Forelimb muscle (tissue), 1 donor: ENCODE data around the gene SMC1A. TPM values are rescaled to one million over a fixed set of nuclear protein-coding genes. Genes with fewer than 3 reads are reported as not detected.
"Not testable (repeated sequence)": the region's sequence is repeated elsewhere in the genome, so short reads cannot be mapped to it uniquely, and the experiment has no call there.

Source experiments
- DNase-seq: peaks from one replicate; pipeline ENCODE4 v3.0.0-alpha.2; 2013; ENCODE audit warnings: low read depth
- polyA plus RNA-seq: library from polyadenylated mRNA; unstranded; fragments of 120-200 nt; gene quantifications from one replicate; pipeline ENCODE4 v1.2.1, GENCODE V29; 2013; ENCODE audit not compliant: insufficient read length

Gene SMC1A
- polyA plus RNA-seq, 1 donor: 44.5 TPM

- DNase-seq: no peak
These were observed 430 bp upstream of the SMC1A start, which contains the start of gene RIBC1 for GRCh38 chrX:53422861-53423306. Gene RIBC1 (plus strand): TSS chrX:53422873. CDS start chrX:53426277, 3,404 bp downstream.

- DNase-seq: no peak
These were observed 725 bp downstream of the SMC1A start for GRCh38 chrX:53421772-53422085.

- DNase-seq: no peak
These were observed 1.3 kb downstream of the SMC1A start for GRCh38 chrX:53421125-53421524.

DNA sequence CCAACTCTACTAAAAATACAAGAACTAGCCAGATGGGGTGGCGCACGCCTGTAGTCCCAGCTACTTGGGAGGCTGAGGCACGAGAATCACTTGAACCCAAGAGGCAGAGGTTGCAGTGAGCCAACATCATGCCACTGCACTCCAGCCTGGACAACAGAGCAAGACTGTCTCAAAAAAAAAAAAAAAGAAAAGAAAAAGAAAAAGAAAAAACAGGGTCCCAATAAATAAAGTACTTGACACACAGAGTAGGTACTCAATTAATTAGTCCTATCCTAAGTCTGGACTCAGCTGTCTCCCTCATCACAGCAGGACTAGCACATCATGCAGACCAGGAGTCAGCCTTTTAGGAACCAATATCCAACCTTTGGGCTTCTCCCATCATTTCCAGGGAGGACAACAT, 2.1 kb downstream of the SMC1A start:
- not testable (repeated sequence) for DNase-seq

GRCh38 chrX:53412446-53412845, 10.0 kb downstream of the SMC1A start:
- DNase-seq: no peak

DNA sequence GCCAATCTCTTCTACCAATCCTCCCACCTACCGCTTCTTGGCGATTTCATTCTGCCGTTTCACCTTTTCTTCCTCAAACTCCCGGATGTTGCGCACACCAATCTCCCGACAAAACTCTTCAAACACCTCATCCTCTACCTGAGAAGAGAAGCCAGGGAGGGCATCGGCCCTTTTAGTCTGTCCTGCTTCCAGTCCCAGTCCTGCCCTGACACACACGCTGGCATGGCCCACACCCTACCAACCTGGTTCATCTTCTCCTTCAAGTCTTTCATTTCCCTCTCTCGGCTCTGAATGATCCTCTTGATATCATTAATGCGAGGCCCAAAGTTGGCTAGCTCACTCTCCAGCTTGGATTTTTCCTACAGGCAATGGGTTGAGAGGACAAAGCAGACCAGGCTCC, 18.9 kb downstream of the SMC1A start:
- DNase-seq: no peak

DNA sequence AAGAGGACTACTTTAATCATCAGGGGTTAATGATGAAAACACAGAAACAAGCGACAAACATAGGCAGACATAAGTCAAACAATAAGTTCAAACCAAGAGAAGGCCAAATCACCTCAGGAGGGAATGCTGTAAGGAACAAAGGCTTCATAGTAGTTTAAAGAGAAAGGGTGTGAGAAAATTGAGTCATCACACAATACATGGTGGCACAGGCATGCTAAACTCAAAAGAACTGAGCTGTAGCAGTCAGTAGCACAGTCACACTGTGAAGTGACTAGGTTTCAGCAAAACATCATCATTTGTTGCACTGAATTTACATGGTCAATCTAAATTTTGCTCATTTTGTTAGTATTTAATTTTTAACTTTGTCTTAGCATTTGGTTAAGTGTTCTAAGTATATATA, 24.2 kb downstream of the SMC1A start:
- DNase-seq: no peak

GRCh38 chrX:53395605-53396298, 26.7 kb downstream of the SMC1A start:
- no peak for DNase-seq

DNA sequence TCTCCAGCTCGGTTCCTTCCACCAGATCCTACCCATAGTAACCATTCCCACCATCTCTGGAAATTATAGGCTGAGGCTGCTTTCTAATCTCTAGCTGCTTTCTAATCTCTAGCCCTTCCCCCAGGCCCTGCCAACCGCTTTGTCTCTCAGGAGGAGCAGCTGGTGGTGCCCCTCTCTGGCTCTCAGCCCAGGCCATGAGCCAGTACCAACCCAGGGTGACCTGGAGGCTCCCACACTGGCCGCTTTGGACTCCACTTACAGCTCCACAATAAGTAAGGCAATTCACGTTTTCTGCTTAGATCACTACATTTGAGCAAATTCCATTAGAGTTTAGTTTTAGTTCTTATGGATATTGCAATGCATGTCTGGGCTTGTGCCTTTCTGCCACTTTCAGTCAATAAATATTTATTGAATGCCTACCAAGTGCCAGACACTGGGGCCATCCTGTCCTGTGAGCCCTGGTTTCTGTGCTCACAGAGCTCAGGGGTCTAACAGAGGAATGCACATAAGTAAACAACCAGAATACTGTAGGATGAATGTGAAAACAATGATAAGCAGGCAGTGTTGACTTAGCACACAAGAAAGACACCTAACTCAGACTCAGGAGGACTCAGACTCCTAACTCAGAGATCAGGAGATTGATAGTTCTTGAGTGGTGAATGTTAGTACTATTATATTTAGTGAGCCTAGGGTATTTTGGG, 38.9 kb downstream of the SMC1A start:
- no peak for DNase-seq

GRCh38 chrX:53379747-53380146, 42.7 kb downstream of the SMC1A start:
- no peak for DNase-seq

DNA sequence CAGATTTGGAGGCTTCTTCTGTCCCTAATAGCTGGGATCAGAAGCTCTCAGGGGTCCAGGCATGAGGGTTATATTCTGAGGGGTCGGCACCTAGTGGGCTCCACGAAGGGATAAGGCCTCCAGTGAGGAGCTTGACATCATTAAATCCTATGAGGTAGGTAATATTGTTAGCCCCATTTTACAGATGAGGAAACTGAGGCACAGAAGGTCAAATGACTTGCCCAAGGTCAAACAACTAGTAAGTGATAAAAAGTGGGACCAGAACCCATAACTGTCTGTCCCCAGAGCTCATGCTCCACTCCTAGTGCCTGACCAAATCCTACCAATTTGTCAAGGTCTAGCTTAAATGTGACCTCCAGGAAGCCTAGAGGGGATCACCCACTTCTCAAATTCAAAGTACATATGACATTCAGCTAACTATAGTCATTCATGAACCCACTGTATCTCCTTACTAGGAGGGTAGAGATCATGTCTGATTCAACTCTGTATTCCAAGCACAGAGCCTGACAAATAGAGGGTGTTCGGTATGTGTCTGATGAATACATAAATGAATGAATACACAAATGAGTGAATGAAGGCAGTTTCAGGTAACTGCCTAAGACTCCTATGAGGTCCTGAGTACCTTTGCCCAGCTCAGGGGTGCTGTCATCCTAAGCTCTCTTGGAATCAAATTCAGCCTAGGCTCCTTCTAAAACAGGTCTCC, 43.3 kb downstream of the SMC1A start:
- no peak for DNase-seq

DNA sequence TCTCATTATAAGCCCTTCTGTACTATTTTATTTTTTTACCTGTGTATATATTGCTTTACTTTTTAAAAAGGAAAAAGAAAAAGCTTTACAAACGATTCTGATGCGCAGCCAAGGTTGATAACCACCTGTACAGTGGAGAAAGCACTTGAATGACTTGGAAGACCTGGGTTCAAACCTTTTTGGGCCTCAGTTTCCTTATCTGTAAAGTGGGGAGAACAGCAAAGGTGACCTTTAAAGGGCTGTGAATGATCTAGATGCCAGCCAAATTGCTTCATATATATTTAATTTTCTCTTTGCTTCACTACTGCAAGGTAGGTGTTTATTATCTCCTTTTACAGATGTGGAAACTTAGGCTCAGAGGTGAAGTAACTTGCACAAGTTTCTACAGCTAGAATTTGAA, 45.0 kb downstream of the SMC1A start:
- DNase-seq: no peak

DNA sequence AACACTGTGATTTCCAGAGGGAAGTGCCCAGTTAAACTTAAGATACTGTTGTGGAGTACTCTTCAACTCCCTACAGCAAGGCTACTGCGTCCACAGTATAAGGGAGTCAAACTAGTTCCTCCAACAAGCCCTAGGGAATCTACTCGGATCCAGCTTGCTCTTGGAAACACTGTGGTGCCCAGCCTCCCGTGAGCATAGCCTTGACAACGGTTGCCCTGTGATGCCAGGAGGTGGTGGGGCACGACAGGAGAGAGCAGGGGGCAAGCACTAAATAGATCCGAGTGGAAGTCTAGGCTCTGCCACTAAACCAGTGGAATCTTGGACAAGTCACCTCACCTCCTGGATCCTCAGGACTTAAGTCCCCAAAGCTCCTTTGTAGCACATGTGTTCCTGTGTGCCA, 45.6 kb downstream of the SMC1A start:
- no peak for DNase-seq

DNA sequence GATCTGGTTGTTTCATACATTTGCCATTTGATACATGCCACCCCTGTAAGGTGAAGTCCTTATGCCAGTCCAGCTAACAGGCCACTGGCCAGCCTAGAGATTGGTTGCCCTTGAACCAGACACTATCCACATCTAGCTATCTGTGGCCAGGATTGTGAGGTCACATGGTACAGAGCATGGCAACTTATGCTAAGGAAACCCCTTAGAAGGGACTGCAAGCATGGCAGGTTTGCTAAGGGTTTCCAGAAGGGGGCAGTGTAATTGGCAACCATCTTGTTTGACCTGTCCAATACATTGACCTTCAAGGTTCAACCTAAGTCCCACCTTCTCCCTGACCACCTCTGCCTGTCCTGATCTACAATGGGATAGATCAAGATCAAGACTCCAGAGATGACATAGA, 47.5 kb downstream of the SMC1A start:
- DNase-seq: no peak

DNA sequence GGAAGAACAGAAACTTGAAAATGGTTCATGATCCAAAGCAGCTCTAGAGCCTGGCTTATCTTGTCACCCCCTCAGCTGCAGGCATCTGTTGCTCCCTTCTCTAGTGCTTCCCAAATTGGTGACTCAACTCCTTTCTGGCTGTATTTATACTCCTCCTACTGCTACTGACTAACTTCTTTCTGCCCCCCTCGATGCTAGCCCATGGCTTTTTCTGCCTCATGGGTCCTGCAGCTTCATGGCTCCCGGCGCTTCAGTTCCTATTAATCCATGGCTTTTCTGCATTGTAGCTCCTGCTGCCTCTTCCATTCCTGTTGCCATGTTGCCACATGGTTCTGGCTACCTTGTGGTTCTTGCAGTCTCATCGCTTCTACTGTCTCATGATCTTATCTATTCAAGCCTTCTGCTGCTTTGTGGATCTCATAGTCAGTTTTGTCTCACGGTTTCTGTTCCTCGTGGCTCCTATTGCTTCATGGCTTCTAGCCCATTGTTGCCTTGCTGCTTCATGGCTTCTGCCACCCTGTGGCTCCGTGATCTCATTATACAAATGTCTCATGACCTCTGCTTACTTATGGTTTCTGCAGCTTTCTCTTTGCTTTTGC, 48.1 kb downstream of the SMC1A start:
- no peak for DNase-seq

DNA sequence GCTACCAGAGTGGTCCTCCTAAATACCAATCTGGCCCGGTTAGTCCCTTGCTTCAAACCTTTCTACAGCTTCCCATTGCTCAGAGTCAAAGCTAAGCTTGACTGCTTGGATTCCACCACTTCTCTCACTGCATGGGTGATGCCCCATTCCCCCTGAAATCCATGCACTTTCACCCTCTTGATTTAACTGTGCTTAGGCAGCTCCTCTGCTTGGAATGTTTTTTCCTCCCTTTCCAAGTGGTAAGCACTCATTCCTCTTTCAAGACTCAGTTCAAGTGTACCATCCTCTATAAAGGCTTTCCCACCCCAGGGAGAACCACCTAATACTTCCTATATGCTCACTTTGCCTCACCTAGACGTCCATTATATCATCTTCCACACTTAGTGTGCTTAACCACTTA, 49.1 kb downstream of the SMC1A start:
- no peak for DNase-seq

- not testable (repeated sequence) for DNase-seq
These were observed 56.0 kb downstream of the SMC1A start for GRCh38 chrX:53366454-53366853.

DNA sequence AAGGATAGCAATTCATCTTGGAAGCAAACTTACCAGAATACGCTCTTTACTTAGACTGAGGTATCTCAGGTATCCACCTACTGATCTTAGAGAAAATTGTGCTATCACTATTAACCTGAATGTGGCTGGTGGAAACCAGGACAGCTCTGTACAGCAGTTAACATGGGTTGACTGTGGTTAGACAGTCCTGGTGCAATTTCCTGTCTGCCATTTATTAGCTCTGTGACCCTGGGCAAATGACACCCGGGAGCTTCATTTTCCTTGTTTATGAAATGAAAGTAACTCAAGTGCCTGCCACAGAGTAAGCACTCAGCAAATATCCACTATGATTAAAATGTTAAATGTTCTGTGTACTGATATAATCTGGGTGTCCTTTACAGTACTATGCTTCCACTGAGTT, 60.0 kb downstream of the SMC1A start:
- DNase-seq: no peak

GRCh38 chrX:53357799-53358530, 64.5 kb downstream of the SMC1A start:
- DNase-seq: peak; percentile 48

DNA sequence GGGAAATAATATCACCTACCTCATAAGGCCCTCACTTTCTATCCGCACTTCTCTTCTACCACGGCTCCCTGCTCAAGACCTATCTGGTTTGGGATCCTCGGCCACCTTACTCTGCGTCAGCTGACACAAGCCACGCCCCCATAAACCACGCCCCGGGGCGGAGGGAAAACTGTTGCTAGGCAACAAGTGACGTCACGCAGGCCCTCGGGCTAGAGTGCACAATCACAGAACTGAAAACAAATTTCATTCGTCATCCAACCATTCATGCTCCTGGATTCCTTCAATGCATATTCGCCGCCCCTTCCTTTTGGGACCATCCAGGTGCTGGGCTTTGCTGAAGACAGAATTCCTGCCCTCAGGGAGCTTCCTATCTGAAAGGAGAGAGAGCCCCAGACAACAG, 66.3 kb downstream of the SMC1A start:
- DNase-seq: no peak

- DNase-seq: no peak
These were observed 67.8 kb downstream of the SMC1A start for GRCh38 chrX:53354669-53355068.

DNA sequence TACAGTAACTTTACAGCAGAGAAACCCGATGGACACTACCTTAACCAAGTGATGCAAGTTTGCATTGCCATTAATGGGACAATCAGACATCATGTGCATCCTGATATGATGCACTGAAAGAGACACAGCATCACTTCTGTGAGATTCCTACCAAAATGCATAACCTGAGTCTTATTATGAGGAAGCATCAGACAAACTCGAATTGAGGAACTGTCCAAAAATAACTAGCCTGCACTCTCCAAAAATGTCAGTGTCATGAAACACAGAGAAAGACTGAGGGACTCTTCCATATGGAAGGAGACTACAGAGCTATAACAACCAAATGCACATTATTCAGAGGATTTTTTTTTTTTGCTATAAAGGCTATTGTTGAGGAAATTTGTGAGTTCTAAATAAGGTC, 74.5 kb downstream of the SMC1A start:
- DNase-seq: no peak
